ENCODE results near the gene BCAT1. TPM values are rescaled to one million over a fixed set of nuclear protein-coding genes. Genes with fewer than 3 reads are reported as not detected.
A peak's percentile ranks its signal among the peaks of the same experiment; 100 is the strongest.

The BCAT1 gene
- total and polyA plus RNA-seq, 2 experiments from 2014 or later: 53.6 to 181 TPM

DNA sequence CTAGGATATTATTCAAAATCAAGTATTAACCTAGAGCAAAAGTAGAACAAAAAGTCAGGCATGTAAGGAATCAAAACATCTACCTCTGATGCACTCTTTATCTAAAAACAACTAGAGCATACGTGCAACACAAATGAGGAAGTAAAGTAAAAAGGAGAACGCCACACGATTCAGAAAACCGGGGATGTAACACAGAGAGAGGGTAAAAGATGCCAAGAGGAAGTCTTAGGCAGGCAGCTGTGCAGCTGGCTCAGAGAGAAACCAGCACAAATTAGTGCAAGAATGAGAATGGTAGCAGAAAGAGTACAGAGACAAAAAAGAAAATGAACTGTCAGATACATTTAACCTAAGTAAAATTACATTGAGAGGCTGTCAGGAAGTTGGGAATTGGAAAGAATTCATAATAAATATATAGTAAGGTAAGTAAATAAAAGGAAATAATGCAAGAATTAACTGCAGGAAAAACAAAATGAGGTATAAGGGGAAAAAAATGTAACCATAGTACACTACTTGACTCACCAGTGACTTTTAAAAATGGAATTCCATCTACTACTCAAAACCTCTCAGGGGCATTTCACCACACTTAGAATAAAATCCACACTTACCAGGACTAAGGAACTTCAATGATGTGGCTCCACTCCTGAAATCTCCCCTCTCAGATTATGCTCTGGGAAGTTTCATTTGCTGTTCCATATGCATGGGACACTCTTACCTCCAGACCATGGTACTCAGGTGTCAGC is 17.1 kb downstream of the BCAT1 start (continued):
- TF ChIP-seq CREB1 (CRISPR knock-in tag; IDR thresholded peaks at IDR 0.05; ENCODE audit: low read depth): no peak
- TF ChIP-seq EZH2 (IDR thresholded peaks at IDR 0.05; ENCODE audit: low read depth, unreplicated experiment): no peak
- TF ChIP-seq NANOG (IDR thresholded peaks at IDR 0.05; ENCODE audit: borderline replicate concordance): no peak
- no peak for TF ChIP-seq STAT1 (IDR thresholded peaks at IDR 0.05; ENCODE audit: unreplicated experiment)
- TF ChIP-seq POLR2AphosphoS5 (IDR thresholded peaks at IDR 0.05; ENCODE audit: low read depth): no peak
- TF ChIP-seq, protein P1, sequence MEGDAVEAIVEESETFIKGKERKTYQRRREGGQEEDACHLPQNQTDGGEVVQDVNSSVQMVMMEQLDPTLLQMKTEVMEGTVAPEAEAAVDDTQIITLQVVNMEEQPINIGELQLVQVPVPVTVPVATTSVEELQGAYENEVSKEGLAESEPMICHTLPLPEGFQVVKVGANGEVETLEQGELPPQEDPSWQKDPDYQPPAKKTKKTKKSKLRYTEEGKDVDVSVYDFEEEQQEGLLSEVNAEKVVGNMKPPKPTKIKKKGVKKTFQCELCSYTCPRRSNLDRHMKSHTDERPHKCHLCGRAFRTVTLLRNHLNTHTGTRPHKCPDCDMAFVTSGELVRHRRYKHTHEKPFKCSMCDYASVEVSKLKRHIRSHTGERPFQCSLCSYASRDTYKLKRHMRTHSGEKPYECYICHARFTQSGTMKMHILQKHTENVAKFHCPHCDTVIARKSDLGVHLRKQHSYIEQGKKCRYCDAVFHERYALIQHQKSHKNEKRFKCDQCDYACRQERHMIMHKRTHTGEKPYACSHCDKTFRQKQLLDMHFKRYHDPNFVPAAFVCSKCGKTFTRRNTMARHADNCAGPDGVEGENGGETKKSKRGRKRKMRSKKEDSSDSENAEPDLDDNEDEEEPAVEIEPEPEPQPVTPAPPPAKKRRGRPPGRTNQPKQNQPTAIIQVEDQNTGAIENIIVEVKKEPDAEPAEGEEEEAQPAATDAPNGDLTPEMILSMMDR (conservative IDR thresholded peaks at IDR 0.05; ENCODE audit: low read depth in 2 of 2): no peak
- TF ChIP-seq, protein P2, sequence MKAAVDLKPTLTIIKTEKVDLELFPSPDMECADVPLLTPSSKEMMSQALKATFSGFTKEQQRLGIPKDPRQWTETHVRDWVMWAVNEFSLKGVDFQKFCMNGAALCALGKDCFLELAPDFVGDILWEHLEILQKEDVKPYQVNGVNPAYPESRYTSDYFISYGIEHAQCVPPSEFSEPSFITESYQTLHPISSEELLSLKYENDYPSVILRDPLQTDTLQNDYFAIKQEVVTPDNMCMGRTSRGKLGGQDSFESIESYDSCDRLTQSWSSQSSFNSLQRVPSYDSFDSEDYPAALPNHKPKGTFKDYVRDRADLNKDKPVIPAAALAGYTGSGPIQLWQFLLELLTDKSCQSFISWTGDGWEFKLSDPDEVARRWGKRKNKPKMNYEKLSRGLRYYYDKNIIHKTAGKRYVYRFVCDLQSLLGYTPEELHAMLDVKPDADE (IDR thresholded peaks at IDR 0.05): no peak

DNA sequence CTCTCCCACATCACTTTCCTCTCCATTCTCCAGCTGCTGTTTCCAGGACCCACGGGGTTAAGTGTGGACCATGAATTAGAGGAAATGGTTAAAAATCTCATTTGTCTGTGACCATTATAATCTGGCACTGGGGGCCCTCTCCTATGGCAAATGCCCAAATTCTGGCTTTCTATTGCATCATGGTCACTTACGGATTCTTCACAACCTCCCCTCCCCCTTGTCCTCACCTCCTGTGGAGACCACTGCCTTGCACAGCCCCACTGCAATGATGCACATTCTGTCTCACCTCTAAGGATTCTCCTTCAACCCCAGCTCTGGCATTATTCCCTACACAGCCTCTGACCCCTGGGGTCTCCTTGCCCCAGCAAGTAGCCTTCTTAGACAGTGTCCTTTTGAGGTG is 18.9 kb downstream of the BCAT1 start:
- ATAC-seq (peak; percentile 25), DNase-seq (ENCODE audit: low spot score) (peak; percentile 43)
- H3K27me3 ChIP-seq (ENCODE audit: insufficient read depth): no peaks in the 10 kb centered on the region
- peaks cover 57% of the 10 kb centered on the region for H3K4me1 ChIP-seq (ENCODE audit: insufficient read depth)
- H3F3A ChIP-seq (replicated peaks; ENCODE audit: low read depth): no peaks in the 10 kb centered on the region
- H3K9me2 ChIP-seq (ENCODE audit: insufficient read depth): no peaks in the 10 kb centered on the region
- peaks cover 91% of the 10 kb centered on the region for H3K79me2 ChIP-seq (replicated peaks; ENCODE audit: insufficient read depth)
- H3K27ac ChIP-seq (ENCODE audit: low read depth): peak overlapping the region; percentile 42
- no peaks in the 10 kb centered on the region for H3K36me3 ChIP-seq (ENCODE audit: insufficient read depth)
- H4K20me1 ChIP-seq (replicated peaks; ENCODE audit: insufficient read depth): no peaks in the 10 kb centered on the region
- H2AFZ ChIP-seq: no peak overlapping the region
- H3K27me3 Mint-ChIP-seq (ENCODE audit: insufficient read depth, low read depth, poor library complexity): peaks cover 9% of the 10 kb centered on the region
- H3K4me3 Mint-ChIP-seq: peak overlapping the region; percentile 28
- peaks cover 64% of the 10 kb centered on the region for H3K4me1 Mint-ChIP-seq
- peak overlapping the region; percentile 22; the same call in 1 of the 2 replicates for H3K4me3 ChIP-seq
- H3K27ac Mint-ChIP-seq: peak overlapping the region; percentile 77
- peaks cover 74% of the 10 kb centered on the region for H3K36me3 Mint-ChIP-seq (ENCODE audit: low read depth)
- peak overlapping the region; percentile 69 for H3K4me2 ChIP-seq
- peaks cover 13% of the 10 kb centered on the region for H3K9me3 Mint-ChIP-seq
- TF ChIP-seq, protein P2 (IDR thresholded peaks at IDR 0.05): no peak
- no peak for TF ChIP-seq STAT1 (IDR thresholded peaks at IDR 0.05; ENCODE audit: unreplicated experiment)
- no peak for TF ChIP-seq ZNF331 (CRISPR knock-in tag; IDR thresholded peaks at IDR 0.05; ENCODE audit: low read depth)
- TF ChIP-seq POLR2AphosphoS5 (IDR thresholded peaks at IDR 0.05; ENCODE audit: low read depth): no peak
- TF ChIP-seq CREB1 (CRISPR knock-in tag; IDR thresholded peaks at IDR 0.05; ENCODE audit: low read depth): no peak
- TF ChIP-seq, protein P1 (conservative IDR thresholded peaks at IDR 0.05; ENCODE audit: low read depth in 2 of 2): no peak
- TF ChIP-seq NANOG (IDR thresholded peaks at IDR 0.05; ENCODE audit: borderline replicate concordance): no peak
- TF ChIP-seq, protein P3, sequence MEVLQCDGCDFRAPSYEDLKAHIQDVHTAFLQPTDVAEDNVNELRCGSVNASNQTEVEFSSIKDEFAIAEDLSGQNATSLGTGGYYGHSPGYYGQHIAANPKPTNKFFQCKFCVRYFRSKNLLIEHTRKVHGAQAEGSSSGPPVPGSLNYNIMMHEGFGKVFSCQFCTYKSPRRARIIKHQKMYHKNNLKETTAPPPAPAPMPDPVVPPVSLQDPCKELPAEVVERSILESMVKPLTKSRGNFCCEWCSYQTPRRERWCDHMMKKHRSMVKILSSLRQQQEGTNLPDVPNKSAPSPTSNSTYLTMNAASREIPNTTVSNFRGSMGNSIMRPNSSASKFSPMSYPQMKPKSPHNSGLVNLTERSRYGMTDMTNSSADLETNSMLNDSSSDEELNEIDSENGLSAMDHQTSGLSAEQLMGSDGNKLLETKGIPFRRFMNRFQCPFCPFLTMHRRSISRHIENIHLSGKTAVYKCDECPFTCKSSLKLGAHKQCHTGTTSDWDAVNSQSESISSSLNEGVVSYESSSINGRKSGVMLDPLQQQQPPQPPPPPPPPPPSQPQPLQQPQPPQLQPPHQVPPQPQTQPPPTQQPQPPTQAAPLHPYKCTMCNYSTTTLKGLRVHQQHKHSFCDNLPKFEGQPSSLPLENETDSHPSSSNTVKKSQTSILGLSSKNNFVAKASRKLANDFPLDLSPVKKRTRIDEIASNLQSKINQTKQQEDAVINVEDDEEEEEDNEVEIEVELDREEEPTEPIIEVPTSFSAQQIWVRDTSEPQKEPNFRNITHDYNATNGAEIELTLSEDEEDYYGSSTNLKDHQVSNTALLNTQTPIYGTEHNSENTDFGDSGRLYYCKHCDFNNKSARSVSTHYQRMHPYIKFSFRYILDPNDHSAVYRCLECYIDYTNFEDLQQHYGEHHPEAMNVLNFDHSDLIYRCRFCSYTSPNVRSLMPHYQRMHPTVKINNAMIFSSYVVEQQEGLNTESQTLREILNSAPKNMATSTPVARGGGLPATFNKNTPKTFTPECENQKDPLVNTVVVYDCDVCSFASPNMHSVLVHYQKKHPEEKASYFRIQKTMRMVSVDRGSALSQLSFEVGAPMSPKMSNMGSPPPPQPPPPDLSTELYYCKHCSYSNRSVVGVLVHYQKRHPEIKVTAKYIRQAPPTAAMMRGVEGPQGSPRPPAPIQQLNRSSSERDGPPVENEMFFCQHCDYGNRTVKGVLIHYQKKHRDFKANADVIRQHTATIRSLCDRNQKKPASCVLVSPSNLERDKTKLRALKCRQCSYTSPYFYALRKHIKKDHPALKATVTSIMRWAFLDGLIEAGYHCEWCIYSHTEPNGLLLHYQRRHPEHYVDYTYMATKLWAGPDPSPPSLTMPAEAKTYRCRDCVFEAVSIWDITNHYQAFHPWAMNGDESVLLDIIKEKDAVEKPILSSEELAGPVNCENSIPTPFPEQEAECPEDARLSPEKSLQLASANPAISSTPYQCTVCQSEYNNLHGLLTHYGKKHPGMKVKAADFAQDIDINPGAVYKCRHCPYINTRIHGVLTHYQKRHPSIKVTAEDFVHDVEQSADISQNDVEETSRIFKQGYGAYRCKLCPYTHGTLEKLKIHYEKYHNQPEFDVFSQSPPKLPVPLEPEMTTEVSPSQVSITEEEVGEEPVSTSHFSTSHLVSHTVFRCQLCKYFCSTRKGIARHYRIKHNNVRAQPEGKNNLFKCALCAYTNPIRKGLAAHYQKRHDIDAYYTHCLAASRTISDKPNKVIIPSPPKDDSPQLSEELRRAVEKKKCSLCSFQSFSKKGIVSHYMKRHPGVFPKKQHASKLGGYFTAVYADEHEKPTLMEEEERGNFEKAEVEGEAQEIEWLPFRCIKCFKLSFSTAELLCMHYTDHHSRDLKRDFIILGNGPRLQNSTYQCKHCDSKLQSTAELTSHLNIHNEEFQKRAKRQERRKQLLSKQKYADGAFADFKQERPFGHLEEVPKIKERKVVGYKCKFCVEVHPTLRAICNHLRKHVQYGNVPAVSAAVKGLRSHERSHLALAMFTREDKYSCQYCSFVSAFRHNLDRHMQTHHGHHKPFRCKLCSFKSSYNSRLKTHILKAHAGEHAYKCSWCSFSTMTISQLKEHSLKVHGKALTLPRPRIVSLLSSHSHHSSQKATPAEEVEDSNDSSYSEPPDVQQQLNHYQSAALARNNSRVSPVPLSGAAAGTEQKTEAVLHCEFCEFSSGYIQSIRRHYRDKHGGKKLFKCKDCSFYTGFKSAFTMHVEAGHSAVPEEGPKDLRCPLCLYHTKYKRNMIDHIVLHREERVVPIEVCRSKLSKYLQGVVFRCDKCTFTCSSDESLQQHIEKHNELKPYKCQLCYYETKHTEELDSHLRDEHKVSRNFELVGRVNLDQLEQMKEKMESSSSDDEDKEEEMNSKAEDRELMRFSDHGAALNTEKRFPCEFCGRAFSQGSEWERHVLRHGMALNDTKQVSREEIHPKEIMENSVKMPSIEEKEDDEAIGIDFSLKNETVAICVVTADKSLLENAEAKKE (CRISPR knock-in tag; IDR thresholded peaks at IDR 0.05): no peak
- TF ChIP-seq ZNF114 (CRISPR knock-in tag; IDR thresholded peaks at IDR 0.05): no peak
